Measurements from ENCODE around the gene SLC22A14.
A peak's percentile ranks its signal among the peaks of the same experiment; 100 is the strongest.
"Not testable (repeated sequence)": the region's sequence is repeated elsewhere in the genome, so short reads cannot be mapped to it uniquely, and the experiment has no call there.

The SLC22A14 gene, protein sequence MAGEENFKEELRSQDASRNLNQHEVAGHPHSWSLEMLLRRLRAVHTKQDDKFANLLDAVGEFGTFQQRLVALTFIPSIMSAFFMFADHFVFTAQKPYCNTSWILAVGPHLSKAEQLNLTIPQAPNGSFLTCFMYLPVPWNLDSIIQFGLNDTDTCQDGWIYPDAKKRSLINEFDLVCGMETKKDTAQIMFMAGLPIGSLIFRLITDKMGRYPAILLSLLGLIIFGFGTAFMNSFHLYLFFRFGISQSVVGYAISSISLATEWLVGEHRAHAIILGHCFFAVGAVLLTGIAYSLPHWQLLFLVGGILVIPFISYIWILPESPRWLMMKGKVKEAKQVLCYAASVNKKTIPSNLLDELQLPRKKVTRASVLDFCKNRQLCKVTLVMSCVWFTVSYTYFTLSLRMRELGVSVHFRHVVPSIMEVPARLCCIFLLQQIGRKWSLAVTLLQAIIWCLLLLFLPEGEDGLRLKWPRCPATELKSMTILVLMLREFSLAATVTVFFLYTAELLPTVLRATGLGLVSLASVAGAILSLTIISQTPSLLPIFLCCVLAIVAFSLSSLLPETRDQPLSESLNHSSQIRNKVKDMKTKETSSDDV

DNA sequence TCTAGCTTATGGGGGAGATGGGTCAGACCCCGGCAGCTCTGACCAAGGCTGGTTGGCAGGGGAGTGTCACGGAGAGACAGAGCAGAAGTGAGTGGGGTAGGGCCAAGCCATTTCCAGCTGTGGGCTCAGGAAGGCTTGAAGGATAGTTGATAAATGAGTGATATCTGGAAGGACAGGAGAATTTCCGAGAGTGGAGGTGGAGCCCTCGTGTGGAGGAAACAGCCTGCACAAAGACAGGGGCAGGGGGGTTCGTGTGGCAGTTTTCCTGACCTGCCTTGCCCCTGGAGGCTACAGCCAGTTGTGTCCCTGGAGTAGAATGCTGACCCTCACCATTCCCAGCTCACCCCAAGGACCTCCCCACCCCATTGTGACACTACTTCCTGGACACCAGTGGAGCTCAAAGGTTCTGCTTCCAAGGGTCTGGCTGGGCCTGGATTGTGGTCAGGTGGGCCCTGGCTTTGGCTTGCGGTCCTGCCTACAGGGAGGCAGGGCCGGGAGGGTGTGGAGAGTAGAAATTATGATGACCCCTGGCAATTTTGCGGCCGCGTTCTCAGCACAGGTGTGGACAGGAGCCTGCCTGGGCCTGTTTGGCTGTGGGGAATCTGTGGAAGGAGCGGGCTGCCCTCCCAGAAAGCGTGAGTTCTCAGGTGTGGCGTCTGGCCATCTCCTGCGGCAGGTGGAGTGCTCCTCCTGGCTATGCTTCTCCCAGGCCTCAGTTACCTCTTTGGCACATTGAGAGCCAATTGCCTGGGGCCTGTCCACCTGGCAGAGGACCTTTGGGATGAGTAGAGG is at the start of gene SLC22A14:
Gene SLC22A14 (plus strand): TSS at position 400 of the 792 bp plus-strand sequence. CDS start 23,733 bp downstream, outside the sequence.
- DNase-seq (ENCODE audit: low spot score) = no peak

GRCh38 chr3:38232701-38233100 is 49.4 kb upstream of the SLC22A14 start:
- DNase-seq (ENCODE audit: low spot score) = no peak

GRCh38 chr3:38235466-38235865 is 46.6 kb upstream of the SLC22A14 start:
- no peak for DNase-seq (ENCODE audit: low spot score)

GRCh38 chr3:38238416-38239008 is 43.6 kb upstream of the SLC22A14 start:
- no peak for DNase-seq (ENCODE audit: low spot score)

- DNase-seq (ENCODE audit: low spot score) = not testable (repeated sequence)
These were observed 39.3 kb upstream of the SLC22A14 start for GRCh38 chr3:38242812-38243211.

GRCh38 chr3:38245930-38246329 is 36.2 kb upstream of the SLC22A14 start:
- DNase-seq (ENCODE audit: low spot score) = no peak

DNA sequence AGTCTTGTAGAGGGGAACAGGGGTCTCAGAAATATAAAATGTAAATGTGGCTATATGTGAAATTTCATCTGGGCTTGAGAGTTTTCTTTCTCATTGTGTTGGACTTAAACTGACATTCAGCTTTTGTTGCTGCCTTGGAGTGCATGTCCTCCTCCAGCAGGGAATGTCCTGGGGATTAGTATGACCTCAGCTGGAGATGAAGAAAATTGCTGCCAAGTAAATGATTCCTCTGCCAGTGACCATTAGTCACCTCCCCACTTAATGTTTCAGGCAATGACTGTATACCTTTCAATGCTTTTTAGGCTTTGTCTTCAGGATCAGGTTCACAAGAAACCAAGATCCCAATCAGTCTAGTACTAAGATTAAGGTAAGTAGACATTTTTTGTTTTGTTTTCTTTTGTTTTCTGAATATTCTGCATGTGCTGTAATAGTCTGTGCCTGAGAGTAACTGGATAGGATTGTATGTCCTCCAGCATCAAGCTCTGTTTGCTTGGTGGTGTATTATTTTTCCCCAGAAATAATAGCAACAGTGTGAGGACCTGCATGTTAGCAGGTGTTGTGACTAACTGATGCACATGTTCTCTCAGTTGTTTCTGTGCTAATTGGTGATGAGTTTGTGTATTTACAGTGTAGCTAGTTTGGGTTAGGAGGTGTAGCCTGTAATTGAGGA is 34.6 kb upstream of the SLC22A14 start:
- DNase-seq (ENCODE audit: low spot score) = peak; percentile 90

DNA sequence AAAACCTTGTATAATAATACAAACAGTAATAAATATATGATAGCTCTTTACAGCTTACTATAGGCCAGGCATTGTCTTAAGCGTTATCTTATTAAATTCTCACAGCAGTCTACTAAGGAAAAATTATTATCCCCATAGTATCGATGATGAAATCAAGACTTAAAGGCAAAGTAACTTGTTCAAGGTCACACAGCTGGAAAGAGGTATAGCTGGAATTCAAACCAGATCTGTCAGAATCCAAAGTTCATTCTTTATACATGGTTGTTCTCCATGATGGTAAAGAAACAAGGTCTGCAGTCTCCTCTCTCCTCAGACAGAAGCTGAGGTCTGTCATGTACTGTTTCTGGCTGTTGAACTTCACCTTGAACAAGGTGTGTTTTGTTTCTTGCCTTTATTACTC is 31.9 kb upstream of the SLC22A14 start:
- DNase-seq (ENCODE audit: low spot score) = no peak

DNA sequence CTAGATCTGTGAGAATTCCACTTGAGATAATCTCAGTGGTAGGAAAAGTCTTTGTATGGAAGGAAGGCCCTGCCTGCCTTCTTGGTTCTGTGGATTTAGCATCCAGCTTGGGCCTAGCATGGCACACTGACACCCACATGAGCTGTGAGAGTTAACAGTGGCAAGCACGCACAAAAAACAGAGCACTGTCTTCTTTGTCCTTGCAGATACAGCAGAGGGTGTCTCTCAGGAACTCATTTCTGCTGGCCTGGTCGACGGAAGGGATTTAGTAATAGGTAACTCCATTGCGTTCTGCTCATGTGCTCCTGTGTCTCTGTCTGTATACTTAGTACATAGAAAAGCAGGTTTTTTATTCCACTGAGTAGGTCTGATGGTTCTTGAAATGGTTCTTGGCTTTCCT is 30.9 kb upstream of the SLC22A14 start:
- no peak for DNase-seq (ENCODE audit: low spot score)

- no peak for DNase-seq (ENCODE audit: low spot score)
These were observed 28.4 kb upstream of the SLC22A14 start for GRCh38 chr3:38253704-38254103.

DNA sequence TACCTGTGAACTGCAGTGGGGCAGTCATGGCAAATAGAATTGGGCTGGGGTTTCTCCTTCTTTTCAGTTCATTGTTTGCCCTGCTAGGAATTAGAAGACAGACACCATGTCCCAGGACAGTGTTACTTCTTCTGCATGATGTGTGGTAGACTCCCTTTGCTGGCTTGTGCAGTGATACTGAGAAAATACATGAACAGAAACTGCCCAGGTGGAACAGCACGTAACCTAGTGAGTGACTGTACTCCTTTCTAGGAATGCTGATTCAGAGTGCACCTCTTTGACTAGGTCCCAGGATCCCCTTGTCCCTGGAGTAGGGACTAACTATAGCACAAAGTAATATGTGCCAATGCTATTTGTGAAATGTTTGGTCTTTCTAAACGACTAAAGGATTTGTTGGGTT is 27.2 kb upstream of the SLC22A14 start:
- DNase-seq (ENCODE audit: low spot score) = no peak

GRCh38 chr3:38255627-38256026 is 26.5 kb upstream of the SLC22A14 start:
- DNase-seq (ENCODE audit: low spot score) = no peak

DNA sequence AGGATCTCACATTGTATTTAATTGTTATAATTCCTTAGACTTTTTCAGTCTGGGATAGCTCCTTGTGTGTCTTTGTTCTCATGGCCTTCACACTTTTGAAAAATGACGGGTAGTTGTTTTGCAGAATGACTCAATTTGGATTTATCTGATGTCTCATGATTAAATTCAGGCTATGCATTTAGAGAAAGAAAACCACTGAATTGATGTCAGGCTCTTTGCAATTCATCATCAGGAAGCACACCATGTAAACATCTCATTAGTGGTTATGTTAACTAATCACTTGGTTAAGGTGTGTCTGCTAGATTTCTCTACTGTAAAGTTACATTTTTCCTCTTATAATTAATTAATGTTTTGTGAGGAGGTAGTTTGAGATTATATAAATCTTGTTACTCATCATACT is 24.5 kb upstream of the SLC22A14 start:
- no peak for DNase-seq (ENCODE audit: low spot score)

GRCh38 chr3:38260474-38260873 is 21.6 kb upstream of the SLC22A14 start:
- DNase-seq (ENCODE audit: low spot score) = no peak

GRCh38 chr3:38264353-38264771 is 17.7 kb upstream of the SLC22A14 start:
- no peak for DNase-seq (ENCODE audit: low spot score)

- no peak for DNase-seq (ENCODE audit: low spot score)
These were observed 17.3 kb upstream of the SLC22A14 start for GRCh38 chr3:38264779-38265178.

DNA sequence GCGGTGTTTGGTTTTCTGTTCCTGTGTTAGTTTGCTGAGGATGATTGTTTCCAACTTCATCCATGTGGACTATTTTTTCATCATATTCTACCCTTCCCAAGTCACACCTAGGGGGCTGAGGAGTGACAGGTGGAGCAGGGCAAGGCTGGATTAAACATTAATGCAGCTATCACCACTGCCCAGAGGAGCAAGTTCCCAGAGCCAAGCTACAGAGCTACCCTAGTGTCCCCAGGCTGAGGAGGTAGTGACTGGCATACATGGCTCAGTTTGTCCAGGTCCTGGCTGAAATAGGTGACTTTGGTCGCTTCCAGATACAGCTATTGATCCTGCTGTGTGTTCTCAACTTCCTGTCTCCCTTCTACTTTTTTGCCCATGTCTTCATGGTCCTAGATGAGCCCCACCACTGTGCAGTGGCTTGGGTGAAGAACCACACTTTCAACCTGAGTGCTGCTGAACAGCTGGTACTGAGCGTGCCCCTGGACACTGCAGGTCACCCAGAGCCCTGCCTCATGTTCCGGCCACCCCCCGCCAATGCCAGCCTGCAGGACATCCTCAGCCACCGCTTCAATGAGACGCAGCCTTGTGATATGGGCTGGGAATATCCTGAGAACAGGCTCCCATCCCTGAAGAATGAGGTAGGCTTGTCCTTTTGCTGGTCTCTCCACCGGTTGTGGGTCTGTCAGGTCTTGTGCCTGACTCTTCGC is 16.3 kb upstream of the SLC22A14 start, which contains the start of gene SLC22A13:
Gene SLC22A13 (plus strand): TSS at position 209 of the 704 bp plus-strand sequence. CDS start 49 bp downstream, at position 258.
- no peak for DNase-seq (ENCODE audit: low spot score)

GRCh38 chr3:38266810-38267209 is 15.3 kb upstream of the SLC22A14 start:
- DNase-seq (ENCODE audit: low spot score) = no peak

DNA sequence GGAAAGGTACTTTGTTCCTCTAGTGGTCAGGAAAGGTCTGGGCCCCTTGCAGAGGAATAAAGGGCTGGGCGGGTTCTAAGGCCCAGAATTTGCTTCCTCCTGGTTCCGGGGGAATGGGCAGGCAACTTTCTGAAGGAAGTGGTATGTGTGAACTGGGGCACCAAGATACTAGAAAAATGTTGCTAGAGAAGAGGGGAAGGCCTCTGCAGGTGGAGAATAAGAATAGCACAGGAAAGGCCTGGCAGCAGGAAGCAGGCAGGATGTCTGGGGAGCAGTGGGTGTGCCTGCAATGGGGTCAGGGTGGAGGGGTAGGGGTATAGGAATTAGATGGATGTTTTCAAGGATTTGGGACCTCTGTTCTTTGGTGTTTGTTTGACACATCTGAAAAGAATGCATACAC is 14.4 kb upstream of the SLC22A14 start:
- DNase-seq (ENCODE audit: low spot score) = no peak

- no peak for DNase-seq (ENCODE audit: low spot score)
These were observed 14.0 kb upstream of the SLC22A14 start for GRCh38 chr3:38268087-38268486.

GRCh38 chr3:38268522-38268921 is 13.6 kb upstream of the SLC22A14 start:
- DNase-seq (ENCODE audit: low spot score) = no peak

Measured in RKO (cell line).